Ishikawa (cell line): ENCODE results near the gene TGM1.

Experiments
- CEBPB ChIP-seq: IDR thresholded peaks from 2 replicates; pipeline ENCODE4 v1.6.1; 2012
- CREB1 ChIP-seq: IDR thresholded peaks from 2 replicates; pipeline ENCODE4 v1.6.1; 2012; ENCODE audit warnings: low read depth
- EGR1 ChIP-seq: IDR thresholded peaks from 2 replicates; pipeline ENCODE4 v1.6.1; 2012
- EP300 ChIP-seq: IDR thresholded peaks from 2 replicates; pipeline ENCODE4 v1.6.1; 2012; ENCODE audit warnings: borderline replicate concordance
- FOXM1 ChIP-seq: IDR thresholded peaks from 2 replicates; pipeline ENCODE4 v1.6.1; 2012; ENCODE audit warnings: low read depth, borderline replicate concordance
- MAX ChIP-seq: IDR thresholded peaks from 2 replicates; pipeline ENCODE4 v1.6.1; 2012
- NFIC ChIP-seq: IDR thresholded peaks from 2 replicates; pipeline ENCODE4 v1.6.1; 2012
- RAD21 ChIP-seq: IDR thresholded peaks from 2 replicates; pipeline ENCODE4 v1.6.1; 2012; ENCODE audit warnings: low read depth
- REST ChIP-seq: IDR thresholded peaks from 2 replicates; pipeline ENCODE4 v1.6.1; 2012; ENCODE audit warnings: low read depth, mild to moderate bottlenecking
- TAF1 ChIP-seq: IDR thresholded peaks from 2 replicates; pipeline ENCODE4 v1.6.1; 2012; ENCODE audit warnings: low read depth, mild to moderate bottlenecking
- TCF12 ChIP-seq: IDR thresholded peaks from 2 replicates; pipeline ENCODE4 v1.6.1; 2012; ENCODE audit warnings: low read depth
- TEAD4 ChIP-seq: IDR thresholded peaks from 2 replicates; pipeline ENCODE4 v1.6.1; 2012
- USF1 ChIP-seq: IDR thresholded peaks from 2 replicates; pipeline ENCODE4 v1.6.1; 2012
- YY1 ChIP-seq: IDR thresholded peaks from 2 replicates; pipeline ENCODE4 v1.6.1; 2012; ENCODE audit warnings: low read depth
- ZBTB7A ChIP-seq: IDR thresholded peaks from 2 replicates; pipeline ENCODE4 v1.6.1; 2012; ENCODE audit warnings: low read depth

The TGM1 gene

GRCh38 chr14:24216345-24216699 is 46.7 kb downstream of the TGM1 start:
- TF ChIP-seq TCF12 (no peak), RAD21 (no peak), EP300 (no peak), TEAD4 (no peak), EGR1 (no peak), CREB1 (no peak), MAX (no peak), YY1 (no peak), NFIC (no peak), REST (no peak), TAF1 (no peak), USF1 (no peak), FOXM1 (no peak), ZBTB7A (no peak), CEBPB (no peak)

- TF ChIP-seq CREB1, result peak; percentile 80
- peak; percentile 70 for TF ChIP-seq MAX
- TF ChIP-seq TEAD4, result no peak
- TF ChIP-seq RAD21, result peak; percentile 62
- TF ChIP-seq TAF1, result peak; percentile 63; the same call in 1 of the 2 replicates
- no peak for TF ChIP-seq USF1
- TF ChIP-seq FOXM1, result no peak
- TF ChIP-seq YY1, result peak; percentile 87
- TF ChIP-seq CEBPB, result peak; percentile 94
Observed at GRCh38 chr14:24215495-24216344, 47.3 kb downstream of the TGM1 start, which contains the start of gene MDP1. Gene MDP1, minus strand, starts transcription at chr14:24216066. Its CDS starts 111 bp downstream, at chr14:24215955.

GRCh38 chr14:24213866-24214662 is 48.9 kb downstream of the TGM1 start:
- TF ChIP-seq TAF1, result no peak
- no peak for TF ChIP-seq REST
- TF ChIP-seq TCF12, result no peak
- no peak for TF ChIP-seq CREB1
- no peak for TF ChIP-seq NFIC
- TF ChIP-seq FOXM1, result no peak
- TF ChIP-seq EP300, result no peak
- TF ChIP-seq TEAD4, result no peak
- no peak for TF ChIP-seq CEBPB
- TF ChIP-seq USF1, result no peak
- no peak for TF ChIP-seq YY1
- TF ChIP-seq MAX, result no peak

- TF ChIP-seq EP300, result peak; percentile 35; the same call in 1 of the 2 replicates
- TF ChIP-seq CREB1, result peak; percentile 98
- TF ChIP-seq CEBPB, result 0 out of 2 replicates have a peak, but pooled peaks have one; percentile 6
- TF ChIP-seq REST, result no peak
- no peak for TF ChIP-seq ZBTB7A
- TF ChIP-seq YY1, result peak; percentile 58; the same call in 1 of the 2 replicates
- TF ChIP-seq MAX, result peak; percentile 72
- TF ChIP-seq USF1, result peak; percentile 98
Observed at GRCh38 chr14:24212924-24213865, 49.8 kb downstream of the TGM1 start, which contains the start of gene CHMP4A. Gene CHMP4A, minus strand, starts transcription at chr14:24213488. Its CDS starts 49 bp downstream, at chr14:24213439.
